ENCODE results near the gene SLC44A1. TPM values are rescaled to one million over a fixed set of nuclear protein-coding genes. Genes with fewer than 3 reads are reported as not detected.
"Not testable (repeated sequence)": the region's sequence is repeated elsewhere in the genome, so short reads cannot be mapped to it uniquely, and the experiment has no call there.

SLC44A1 gene
- total and polyA plus RNA-seq, 2 donors from 2014 or later, result 17.4 to 42.3 TPM

DNA sequence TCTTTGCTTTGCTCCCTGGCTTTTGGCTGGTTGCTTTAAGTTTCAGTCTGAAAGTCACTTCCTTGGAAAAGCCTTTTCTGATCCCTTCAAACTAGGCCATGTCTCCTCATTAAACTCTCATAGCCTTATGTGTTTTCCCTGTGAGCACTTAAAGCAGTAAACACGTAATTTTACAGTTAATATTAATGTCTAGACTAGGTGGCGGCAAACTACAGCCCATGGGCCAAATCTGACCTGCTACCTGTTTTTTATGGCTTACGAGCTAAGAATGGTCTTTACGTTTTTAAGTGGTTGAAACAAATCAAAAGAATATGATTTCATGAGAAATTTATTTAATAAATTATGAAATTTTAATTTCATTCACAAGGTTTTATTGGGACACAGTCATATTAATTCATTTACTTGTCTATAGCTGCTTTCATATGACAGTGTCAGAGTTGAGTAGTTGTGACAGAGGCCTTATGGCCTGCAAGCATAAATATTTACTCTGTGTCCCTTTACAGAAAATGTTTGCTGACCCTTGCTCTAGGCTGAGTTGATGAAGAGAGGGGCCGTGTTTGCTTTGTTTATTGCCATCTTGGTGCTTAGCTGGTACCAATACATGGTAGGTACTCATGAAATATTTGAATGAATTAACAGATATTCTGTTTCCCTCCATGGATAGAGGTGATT is 7.4 kb downstream of the SLC44A1 start:
- FAIRE-seq, result no peak
- DNase-seq, result peak in 1 of 5 donors; percentile 7

DNA sequence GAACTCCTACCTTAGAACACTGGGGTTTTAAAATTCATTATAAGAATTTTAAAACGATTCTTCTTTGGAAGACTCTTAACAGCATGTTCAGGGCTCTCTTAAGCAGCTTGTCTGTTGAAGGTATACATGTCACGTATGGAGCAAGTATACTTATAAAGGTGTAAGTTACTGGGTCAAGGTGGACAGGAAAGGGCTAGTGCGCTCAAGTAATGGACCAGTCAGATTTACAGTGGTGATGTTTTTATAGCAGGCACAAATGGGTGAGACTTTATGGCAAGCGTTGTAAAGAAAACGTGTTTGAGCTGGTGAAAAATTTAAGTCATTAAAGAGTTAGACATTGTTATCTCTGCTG is 7.9 kb downstream of the SLC44A1 start:
- no peak overlapping the region for H3K4me3 ChIP-seq (ENCODE audit: low read length in 3 of 3)
- intact Hi-C loops (cut with DNase I), result no loop called here
- no peak for DNase-seq
- H3K4me1 ChIP-seq (ENCODE audit: control insufficient read depth in 2 of 3, insufficient read depth in 2 of 3, low read depth in 1 of 3, low read length in 3 of 3), result peaks cover 0 to 2% (median 0%) of the 10 kb centered on the region in 3 donors
- H3K9me3 ChIP-seq (ENCODE audit: control insufficient read depth in 2 of 3, insufficient read depth in 1 of 3, low read length in 3 of 3), result no peaks in the 10 kb centered on the region
- TF ChIP-seq, protein P1, sequence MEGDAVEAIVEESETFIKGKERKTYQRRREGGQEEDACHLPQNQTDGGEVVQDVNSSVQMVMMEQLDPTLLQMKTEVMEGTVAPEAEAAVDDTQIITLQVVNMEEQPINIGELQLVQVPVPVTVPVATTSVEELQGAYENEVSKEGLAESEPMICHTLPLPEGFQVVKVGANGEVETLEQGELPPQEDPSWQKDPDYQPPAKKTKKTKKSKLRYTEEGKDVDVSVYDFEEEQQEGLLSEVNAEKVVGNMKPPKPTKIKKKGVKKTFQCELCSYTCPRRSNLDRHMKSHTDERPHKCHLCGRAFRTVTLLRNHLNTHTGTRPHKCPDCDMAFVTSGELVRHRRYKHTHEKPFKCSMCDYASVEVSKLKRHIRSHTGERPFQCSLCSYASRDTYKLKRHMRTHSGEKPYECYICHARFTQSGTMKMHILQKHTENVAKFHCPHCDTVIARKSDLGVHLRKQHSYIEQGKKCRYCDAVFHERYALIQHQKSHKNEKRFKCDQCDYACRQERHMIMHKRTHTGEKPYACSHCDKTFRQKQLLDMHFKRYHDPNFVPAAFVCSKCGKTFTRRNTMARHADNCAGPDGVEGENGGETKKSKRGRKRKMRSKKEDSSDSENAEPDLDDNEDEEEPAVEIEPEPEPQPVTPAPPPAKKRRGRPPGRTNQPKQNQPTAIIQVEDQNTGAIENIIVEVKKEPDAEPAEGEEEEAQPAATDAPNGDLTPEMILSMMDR (IDR thresholded peaks at IDR 0.05; ENCODE audit: borderline replicate concordance, extremely low read depth, insufficient read depth), result no peak
- no peak overlapping the region for H3K27ac ChIP-seq (ENCODE audit: low read depth in 2 of 2, low read length in 2 of 2)
- no peak for FAIRE-seq
- no peaks in the 10 kb centered on the region for H3K36me3 ChIP-seq (ENCODE audit: control insufficient read depth in 2 of 3, insufficient read depth in 3 of 3, low read length in 3 of 3)
- no peak overlapping the region for H3K9ac ChIP-seq (ENCODE audit: low read length in 3 of 3)
- H3K27me3 ChIP-seq (ENCODE audit: control insufficient read depth, insufficient read depth, low read length), result no peaks in the 10 kb centered on the region

More for the DNA sequence above, 7.4 kb downstream of the SLC44A1 start:
- Histone ChIP-seq H3K36me3 (ENCODE audit: control insufficient read depth in 2 of 3, insufficient read depth in 3 of 3, low read length in 3 of 3) (no peaks in the 10 kb centered on the region), H3K4me1 (ENCODE audit: control insufficient read depth in 2 of 3, insufficient read depth in 2 of 3, low read depth in 1 of 3, low read length in 3 of 3) (peaks cover 0 to 2% (median 1%) of the 10 kb centered on the region in 3 donors), H3K4me3 (ENCODE audit: low read length in 3 of 3) (no peak overlapping the region), H3K27ac (ENCODE audit: low read depth in 2 of 2, low read length in 2 of 2) (no peak overlapping the region), H3K9ac (ENCODE audit: low read length in 3 of 3) (no peak overlapping the region), H3K27me3 (ENCODE audit: control insufficient read depth, insufficient read depth, low read length) (no peaks in the 10 kb centered on the region), H3K9me3 (ENCODE audit: control insufficient read depth in 2 of 3, insufficient read depth in 1 of 3, low read length in 3 of 3) (no peaks in the 10 kb centered on the region)
- intact Hi-C loops (cut with DNase I), result no loop called here
- TF ChIP-seq, protein P1 (IDR thresholded peaks at IDR 0.05; ENCODE audit: borderline replicate concordance, extremely low read depth, insufficient read depth), result no peak

DNA sequence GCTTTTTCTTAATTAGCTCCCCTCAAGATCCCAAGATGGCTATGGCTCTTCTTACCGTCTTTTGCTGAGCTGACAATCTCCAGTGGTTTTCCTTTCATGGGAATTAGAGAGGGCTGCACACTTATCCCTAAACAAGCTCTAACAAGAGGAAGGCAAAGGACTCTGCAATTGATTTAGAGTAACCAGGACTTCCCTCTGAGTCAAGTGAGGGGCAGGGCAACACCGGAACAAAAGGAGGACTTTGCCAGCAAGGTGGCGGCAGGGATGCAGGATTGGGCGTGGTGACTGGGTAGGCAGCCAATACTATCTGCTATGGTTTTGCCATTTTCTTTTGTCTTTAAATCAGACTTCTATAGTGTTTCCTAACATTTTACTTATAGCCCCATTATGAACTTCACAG is 9.8 kb downstream of the SLC44A1 start:
- no peaks in the 10 kb centered on the region for H3K36me3 ChIP-seq (ENCODE audit: control insufficient read depth in 2 of 3, insufficient read depth in 3 of 3, low read length in 3 of 3)
- DNase-seq (no peak), FAIRE-seq (no peak)
- H3K4me3 ChIP-seq (ENCODE audit: low read length in 3 of 3), result no peak overlapping the region
- H3K9ac ChIP-seq (ENCODE audit: low read length in 3 of 3), result no peak overlapping the region
- intact Hi-C loops (cut with DNase I), result no loop called here
- H3K4me1 ChIP-seq (ENCODE audit: control insufficient read depth in 2 of 3, insufficient read depth in 2 of 3, low read depth in 1 of 3, low read length in 3 of 3), result peaks cover 0 to 14% (median 7%) of the 10 kb centered on the region in 3 donors
- H3K9me3 ChIP-seq (ENCODE audit: control insufficient read depth in 2 of 3, insufficient read depth in 1 of 3, low read length in 3 of 3), result no peaks in the 10 kb centered on the region
- TF ChIP-seq, protein P1 (IDR thresholded peaks at IDR 0.05; ENCODE audit: borderline replicate concordance, extremely low read depth, insufficient read depth), result no peak
- no peaks in the 10 kb centered on the region for H3K27me3 ChIP-seq (ENCODE audit: control insufficient read depth, insufficient read depth, low read length)
- no peak overlapping the region for H3K27ac ChIP-seq (ENCODE audit: low read depth in 2 of 2, low read length in 2 of 2)

DNA sequence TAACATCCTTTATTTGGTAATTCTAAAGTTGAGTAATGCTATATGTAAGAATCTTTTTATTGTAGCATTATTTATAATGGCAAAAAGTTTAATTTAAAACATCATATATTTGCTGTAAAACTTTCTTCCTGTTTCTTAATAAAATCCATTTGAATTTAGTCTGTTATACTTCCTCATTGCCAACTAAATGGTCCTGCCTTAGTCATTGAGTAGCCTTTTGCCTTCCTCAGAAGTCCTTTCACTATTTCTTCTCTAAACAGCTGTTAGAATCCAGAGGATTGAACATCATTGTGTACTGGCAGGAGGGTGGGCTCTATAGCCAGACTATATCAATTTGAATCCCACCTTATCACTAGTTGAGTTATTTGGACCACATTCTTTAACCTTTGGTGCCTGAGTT is 11.0 kb downstream of the SLC44A1 start:
- DNase-seq, result no peak
- H3K27ac ChIP-seq (ENCODE audit: low read depth in 2 of 2, low read length in 2 of 2), result no peak overlapping the region
- intact Hi-C loops (cut with DNase I), result no loop called here
- TF ChIP-seq, protein P1 (IDR thresholded peaks at IDR 0.05; ENCODE audit: borderline replicate concordance, extremely low read depth, insufficient read depth), result no peak
- no peaks in the 10 kb centered on the region for H3K36me3 ChIP-seq (ENCODE audit: control insufficient read depth in 2 of 3, insufficient read depth in 3 of 3, low read length in 3 of 3)
- H3K4me3 ChIP-seq (ENCODE audit: low read length in 3 of 3), result no peak overlapping the region
- no peaks in the 10 kb centered on the region for H3K9me3 ChIP-seq (ENCODE audit: control insufficient read depth in 2 of 3, insufficient read depth in 1 of 3, low read length in 3 of 3)
- H3K9ac ChIP-seq (ENCODE audit: low read length in 3 of 3), result no peak overlapping the region
- H3K4me1 ChIP-seq (ENCODE audit: control insufficient read depth in 2 of 3, insufficient read depth in 2 of 3, low read depth in 1 of 3, low read length in 3 of 3), result peaks cover 3 to 26% (median 13%) of the 10 kb centered on the region in 3 donors
- FAIRE-seq, result no peak
- no peaks in the 10 kb centered on the region for H3K27me3 ChIP-seq (ENCODE audit: control insufficient read depth, insufficient read depth, low read length)

DNA sequence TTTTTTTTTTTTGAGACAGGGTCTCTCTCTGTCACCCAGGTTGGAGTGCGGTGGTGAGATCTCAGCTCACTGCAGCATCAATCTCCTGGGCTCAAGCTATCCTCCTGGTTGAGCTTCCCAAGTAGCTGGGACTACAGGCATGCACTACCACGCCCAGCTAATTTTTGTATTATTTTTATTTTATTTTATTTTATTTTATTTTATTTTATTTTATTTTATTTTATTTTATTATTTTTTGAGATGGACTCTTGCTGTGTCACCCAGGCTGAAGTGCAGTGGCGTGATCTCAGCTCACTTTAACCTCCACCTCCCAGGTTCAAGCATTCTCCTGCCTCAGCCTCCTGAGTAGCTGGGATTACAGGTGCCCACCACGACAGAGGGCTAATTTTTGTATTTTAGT is 12.1 kb downstream of the SLC44A1 start:
- H3K9me3 ChIP-seq (ENCODE audit: control insufficient read depth in 2 of 3, insufficient read depth in 1 of 3, low read length in 3 of 3); intact Hi-C loops (cut with DNase I); H3K9ac ChIP-seq (ENCODE audit: low read length in 3 of 3); H3K36me3 ChIP-seq (ENCODE audit: control insufficient read depth in 2 of 3, insufficient read depth in 3 of 3, low read length in 3 of 3); H3K4me3 ChIP-seq (ENCODE audit: low read length in 3 of 3); H3K27ac ChIP-seq (ENCODE audit: low read depth in 2 of 2, low read length in 2 of 2); DNase-seq; FAIRE-seq; H3K27me3 ChIP-seq (ENCODE audit: control insufficient read depth, insufficient read depth, low read length): not testable (repeated sequence)
- H3K4me1 ChIP-seq (ENCODE audit: control insufficient read depth in 2 of 3, insufficient read depth in 2 of 3, low read depth in 1 of 3, low read length in 3 of 3), result peaks cover 3 to 32% (median 12%) of the 10 kb centered on the region in 3 donors
